ENCODE results near the gene GOLGA5. TPM values are rescaled to one million over a fixed set of nuclear protein-coding genes. Genes with fewer than 3 reads are reported as not detected.

Gene GOLGA5
- total and polyA plus RNA-seq, 10 donors: 16.7 to 37.0 (median 26.5) TPM

GRCh38 chr14:92874962-92875661 is 81.0 kb downstream of the GOLGA5 start:
- Histone ChIP-seq H3K27ac (peak overlapping the region in 6 of 8 donors; percentile 26 to 74 (median 64)), H3K9me3 (no peaks in the 10 kb centered on the region), H3K27me3 (replicated peaks in 1 of 7) (peaks cover 0 to 20% (median 0%) of the 10 kb centered on the region in 7 donors), H3K4me3 (no peak overlapping the region), H3K4me1 (peaks cover 0 to 25% (median 8%) of the 10 kb centered on the region in 6 donors), H3K36me3 (no peaks in the 10 kb centered on the region)
- no peak for DNase-seq
- 36 to 63% (median 57%) methylated on average over 13 of the region's 13 CpGs for WGBS, 5 donors
- intact Hi-C loops (cut with DNase I; ENCODE audit: low total_unique reads): no loop called here
- peak in 1 of 3 donors; percentile 69 for TF ChIP-seq POLR2AphosphoS5 (IDR thresholded peaks at IDR 0.05)
- TF ChIP-seq CTCF (IDR thresholded peaks at IDR 0.05 in 8 of 11, conservative IDR thresholded peaks at IDR 0.05 in 3 of 11): no peak

- H3K27ac ChIP-seq: peak overlapping the region in 7 of 8 donors; percentile 3 to 74 (median 64)
- no peaks in the 10 kb centered on the region for H3K9me3 ChIP-seq
- 38 to 55% (median 46%) methylated on average over 18 of the region's 18 CpGs for WGBS, 5 donors
- intact Hi-C loops (cut with DNase I; ENCODE audit: low total_unique reads): no loop called here
- peak; percentile 66 to 84 (median 79) for TF ChIP-seq POLR2AphosphoS5 (IDR thresholded peaks at IDR 0.05)
- no peak for TF ChIP-seq POLR2A (IDR thresholded peaks at IDR 0.05)
- TF ChIP-seq CTCF (IDR thresholded peaks at IDR 0.05 in 8 of 11, conservative IDR thresholded peaks at IDR 0.05 in 3 of 11): no peak
- H3K27me3 ChIP-seq (replicated peaks in 1 of 7): peaks cover 0 to 37% (median 0%) of the 10 kb centered on the region in 7 donors
- peak; percentile 85 for DNase-seq
- H3K36me3 ChIP-seq: no peaks in the 10 kb centered on the region
- H3K4me3 ChIP-seq: no peak overlapping the region
- H3K4me1 ChIP-seq: peaks cover 0 to 25% (median 8%) of the 10 kb centered on the region in 6 donors
These were observed 83.8 kb downstream of the GOLGA5 start for GRCh38 chr14:92877757-92878431.

- peaks cover 0 to 17% (median 6%) of the 10 kb centered on the region in 6 donors for H3K4me1 ChIP-seq
- no peak overlapping the region for H3K27ac ChIP-seq
- intact Hi-C loops (cut with DNase I; ENCODE audit: low total_unique reads): no loop called here
- no peaks in the 10 kb centered on the region for H3K36me3 ChIP-seq
- no peak overlapping the region for H3K4me3 ChIP-seq
- TF ChIP-seq POLR2AphosphoS5 (IDR thresholded peaks at IDR 0.05) (no peak), CTCF (IDR thresholded peaks at IDR 0.05 in 8 of 11, conservative IDR thresholded peaks at IDR 0.05 in 3 of 11) (no peak), POLR2A (IDR thresholded peaks at IDR 0.05) (no peak)
- 83 to 91% (median 88%) methylated on average over 7 of the region's 7 CpGs for WGBS, 5 donors
- H3K27me3 ChIP-seq (replicated peaks in 1 of 7): peaks cover 0 to 42% (median 0%) of the 10 kb centered on the region in 7 donors
- no peak for DNase-seq
- no peaks in the 10 kb centered on the region for H3K9me3 ChIP-seq
These were observed 86.2 kb downstream of the GOLGA5 start for GRCh38 chr14:92880351-92880750.

- 47 to 66% (median 50%) methylated on average over 12 of the region's 12 CpGs for WGBS, 5 donors
- no peak overlapping the region for H3K27ac ChIP-seq
- H3K4me3 ChIP-seq: no peak overlapping the region
- no peak for DNase-seq
- intact Hi-C loops (cut with DNase I; ENCODE audit: low total_unique reads): no loop called here
- peaks cover 0 to 46% (median 0%) of the 10 kb centered on the region in 7 donors for H3K27me3 ChIP-seq (replicated peaks in 1 of 7)
- TF ChIP-seq POLR2A (IDR thresholded peaks at IDR 0.05) (no peak), POLR2AphosphoS5 (IDR thresholded peaks at IDR 0.05) (no peak), CTCF (IDR thresholded peaks at IDR 0.05 in 8 of 11, conservative IDR thresholded peaks at IDR 0.05 in 3 of 11) (peak in 1 of 11 experiments; percentile 11)
- H3K4me1 ChIP-seq: peaks cover 0 to 17% (median 6%) of the 10 kb centered on the region in 6 donors
- H3K36me3 ChIP-seq: no peaks in the 10 kb centered on the region
- no peaks in the 10 kb centered on the region for H3K9me3 ChIP-seq
These were observed 86.7 kb downstream of the GOLGA5 start for GRCh38 chr14:92880851-92881250.
